ENCODE results near the gene ZBTB8A.
"Not testable (repeated sequence)": the region's sequence is repeated elsewhere in the genome, so short reads cannot be mapped to it uniquely, and the experiment has no call there.

Gene ZBTB8A

GRCh38 chr1:32539584-32540571 is 651 bp downstream of the ZBTB8A start:
- peak; percentile 52 for DNase-seq

- DNase-seq = no peak
Observed at GRCh38 chr1:32540605-32541004, 1.4 kb downstream of the ZBTB8A start.

- no peak for DNase-seq
Observed at GRCh38 chr1:32541064-32541566, 1.9 kb downstream of the ZBTB8A start.

GRCh38 chr1:32546611-32547010 is 7.4 kb downstream of the ZBTB8A start:
- DNase-seq = no peak

GRCh38 chr1:32549616-32550015 is 10.4 kb downstream of the ZBTB8A start:
- no peak for DNase-seq

- DNase-seq = no peak
Observed at GRCh38 chr1:32554288-32554687, 15.1 kb downstream of the ZBTB8A start.

GRCh38 chr1:32557035-32557434 is 17.8 kb downstream of the ZBTB8A start:
- DNase-seq = not testable (repeated sequence)

GRCh38 chr1:32557812-32558211 is 18.6 kb downstream of the ZBTB8A start:
- no peak for DNase-seq

- DNase-seq = no peak
Observed at GRCh38 chr1:32568929-32569328, 29.7 kb downstream of the ZBTB8A start.

GRCh38 chr1:32580348-32581017 is 41.3 kb downstream of the ZBTB8A start:
- no peak for DNase-seq

- DNase-seq = no peak
Observed at GRCh38 chr1:32592943-32593342, 53.7 kb downstream of the ZBTB8A start.

GRCh38 chr1:32600034-32600433 is 60.8 kb downstream of the ZBTB8A start:
- no peak for DNase-seq

- DNase-seq = no peak
Observed at GRCh38 chr1:32605711-32606424, 66.6 kb downstream of the ZBTB8A start.

GRCh38 chr1:32606565-32607371 is 67.5 kb downstream of the ZBTB8A start:
- DNase-seq = no peak

GRCh38 chr1:32609180-32609579 is 70.0 kb downstream of the ZBTB8A start:
- DNase-seq = no peak

GRCh38 chr1:32611859-32612188 is 72.6 kb downstream of the ZBTB8A start:
- no peak for DNase-seq

GRCh38 chr1:32612189-32612881 is 73.1 kb downstream of the ZBTB8A start:
- peak; percentile 79 for DNase-seq

GRCh38 chr1:32613472-32613871 is 74.2 kb downstream of the ZBTB8A start:
- no peak for DNase-seq

- no peak for DNase-seq
Observed at GRCh38 chr1:32618673-32619221, 79.5 kb downstream of the ZBTB8A start.

- DNase-seq = no peak
Observed at GRCh38 chr1:32619701-32620485, 80.7 kb downstream of the ZBTB8A start.

GRCh38 chr1:32622205-32622604 is 83.0 kb downstream of the ZBTB8A start:
- DNase-seq = no peak
